ENCODE measurements around the gene GBF1.

GBF1 gene

GRCh38 chr10:102403115-102403514 is 157.8 kb downstream of the GBF1 start:
- no peak for DNase-seq (ENCODE audit: low read depth)
- TF ChIP-seq, protein P1, sequence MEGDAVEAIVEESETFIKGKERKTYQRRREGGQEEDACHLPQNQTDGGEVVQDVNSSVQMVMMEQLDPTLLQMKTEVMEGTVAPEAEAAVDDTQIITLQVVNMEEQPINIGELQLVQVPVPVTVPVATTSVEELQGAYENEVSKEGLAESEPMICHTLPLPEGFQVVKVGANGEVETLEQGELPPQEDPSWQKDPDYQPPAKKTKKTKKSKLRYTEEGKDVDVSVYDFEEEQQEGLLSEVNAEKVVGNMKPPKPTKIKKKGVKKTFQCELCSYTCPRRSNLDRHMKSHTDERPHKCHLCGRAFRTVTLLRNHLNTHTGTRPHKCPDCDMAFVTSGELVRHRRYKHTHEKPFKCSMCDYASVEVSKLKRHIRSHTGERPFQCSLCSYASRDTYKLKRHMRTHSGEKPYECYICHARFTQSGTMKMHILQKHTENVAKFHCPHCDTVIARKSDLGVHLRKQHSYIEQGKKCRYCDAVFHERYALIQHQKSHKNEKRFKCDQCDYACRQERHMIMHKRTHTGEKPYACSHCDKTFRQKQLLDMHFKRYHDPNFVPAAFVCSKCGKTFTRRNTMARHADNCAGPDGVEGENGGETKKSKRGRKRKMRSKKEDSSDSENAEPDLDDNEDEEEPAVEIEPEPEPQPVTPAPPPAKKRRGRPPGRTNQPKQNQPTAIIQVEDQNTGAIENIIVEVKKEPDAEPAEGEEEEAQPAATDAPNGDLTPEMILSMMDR (IDR thresholded peaks at IDR 0.05; ENCODE audit: insufficient read depth, low read depth, low read length, missing control alignments) = no peak
- no peak overlapping the region for H3K4me3 ChIP-seq (ENCODE audit: low read depth, low read length)

DNA sequence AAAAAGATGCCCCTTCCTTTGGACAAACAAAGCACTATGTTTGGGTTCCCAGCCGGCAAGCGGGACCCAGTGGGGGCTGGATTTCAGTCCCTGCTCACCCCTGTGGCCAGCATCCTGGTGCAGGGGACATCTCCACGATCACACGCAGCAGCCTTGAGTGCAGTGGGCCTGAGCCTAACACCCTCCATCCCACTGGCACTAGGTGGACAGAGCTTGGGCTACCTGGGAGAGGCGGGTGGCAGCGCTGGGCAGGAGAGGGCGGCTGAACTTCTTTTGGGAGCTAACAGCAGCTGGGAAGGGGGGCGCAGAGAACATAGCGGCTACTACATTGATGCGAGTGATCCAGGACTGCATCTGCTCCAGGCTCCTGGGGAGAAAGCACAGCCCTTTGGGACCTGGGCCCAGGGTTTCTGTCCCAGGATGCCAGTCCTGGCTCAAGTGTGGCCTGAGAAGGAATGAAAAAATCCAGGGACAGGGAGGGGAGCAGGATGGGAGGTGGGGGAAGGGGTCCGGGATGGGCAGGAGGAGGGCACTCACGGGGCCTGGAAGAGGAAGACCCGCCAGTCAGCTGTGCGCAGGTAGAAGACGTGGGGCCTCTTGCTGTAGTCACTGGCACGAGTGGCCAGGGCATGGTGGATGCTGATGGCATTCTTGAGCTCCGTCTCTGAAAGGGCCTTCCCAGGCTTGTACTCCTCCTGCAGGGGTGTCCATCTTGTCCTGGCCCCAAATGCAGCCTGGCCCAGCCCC is 159.2 kb downstream of the GBF1 start:
- H3K4me3 ChIP-seq (ENCODE audit: low read depth, low read length) = no peak overlapping the region
- DNase-seq (ENCODE audit: low read depth) = no peak
- TF ChIP-seq, protein P1 (IDR thresholded peaks at IDR 0.05; ENCODE audit: insufficient read depth, low read depth, low read length, missing control alignments) = no peak

DNA sequence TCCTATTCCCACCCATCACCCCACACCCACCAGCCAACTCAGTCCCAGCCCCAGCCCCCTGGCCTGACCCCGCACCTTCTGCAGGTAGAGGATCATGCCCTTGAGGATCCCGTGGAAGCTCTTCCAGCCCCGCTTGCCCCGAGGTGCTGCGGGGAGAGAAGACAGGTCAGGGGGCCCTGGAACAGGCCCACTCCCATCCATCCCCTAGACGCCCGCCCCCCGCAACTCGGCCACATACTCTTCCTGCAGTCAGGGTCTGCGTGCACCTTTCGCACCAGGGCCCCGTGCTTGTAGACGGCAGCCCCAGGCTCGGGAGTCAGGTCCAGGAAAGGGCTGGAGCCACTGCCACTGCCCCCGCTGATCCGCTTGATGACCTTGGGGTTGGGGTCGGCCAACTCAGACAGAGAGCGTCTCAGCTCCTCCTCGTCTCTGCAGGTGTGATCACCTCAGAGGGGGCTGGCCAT is 159.8 kb downstream of the GBF1 start:
- H3K4me3 ChIP-seq (ENCODE audit: low read depth, low read length) = no peak overlapping the region
- TF ChIP-seq, protein P1 (IDR thresholded peaks at IDR 0.05; ENCODE audit: insufficient read depth, low read depth, low read length, missing control alignments) = no peak
- no peak for DNase-seq (ENCODE audit: low read depth)

GRCh38 chr10:102405632-102406031 is 160.3 kb downstream of the GBF1 start:
- TF ChIP-seq, protein P1 (IDR thresholded peaks at IDR 0.05; ENCODE audit: insufficient read depth, low read depth, low read length, missing control alignments) = no peak

DNA sequence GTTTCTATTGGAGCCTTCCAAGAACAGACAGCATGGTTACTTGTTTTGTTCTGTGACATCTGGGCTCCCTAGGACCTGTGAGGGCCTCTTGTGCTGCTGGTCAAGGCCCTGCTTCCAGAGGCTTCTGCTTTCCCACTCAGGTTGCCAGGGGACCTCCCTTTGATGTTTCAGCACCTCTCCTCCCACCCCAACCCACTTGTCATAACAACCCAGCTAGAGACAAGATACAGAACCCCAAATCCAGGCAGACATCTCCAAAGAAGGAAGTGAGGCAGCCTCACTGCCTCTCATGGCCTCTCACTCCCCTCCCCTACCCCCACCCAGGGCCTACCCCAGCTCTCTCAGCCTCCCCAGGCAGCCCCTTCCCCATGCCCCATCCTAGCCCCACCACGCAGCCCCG is 161.5 kb downstream of the GBF1 start:
- TF ChIP-seq, protein P1 (IDR thresholded peaks at IDR 0.05; ENCODE audit: insufficient read depth, low read depth, low read length, missing control alignments) = no peak
- no peak for DNase-seq (ENCODE audit: low read depth)
- H3K4me3 ChIP-seq (ENCODE audit: low read depth, low read length) = no peak overlapping the region

More at GRCh38 chr10:102405632-102406031, 160.3 kb downstream of the GBF1 start:
- no peak overlapping the region for H3K4me3 ChIP-seq (ENCODE audit: low read depth, low read length)
- DNase-seq (ENCODE audit: low read depth) = no peak

- TF ChIP-seq, protein P1 (IDR thresholded peaks at IDR 0.05; ENCODE audit: insufficient read depth, low read depth, low read length, missing control alignments) = no peak
- DNase-seq (ENCODE audit: low read depth) = no peak
- no peak overlapping the region for H3K4me3 ChIP-seq (ENCODE audit: low read depth, low read length)
These were observed 162.2 kb downstream of the GBF1 start for GRCh38 chr10:102407425-102408130.
